ENCODE measurements around the gene VPS13C.

VPS13C gene

DNA sequence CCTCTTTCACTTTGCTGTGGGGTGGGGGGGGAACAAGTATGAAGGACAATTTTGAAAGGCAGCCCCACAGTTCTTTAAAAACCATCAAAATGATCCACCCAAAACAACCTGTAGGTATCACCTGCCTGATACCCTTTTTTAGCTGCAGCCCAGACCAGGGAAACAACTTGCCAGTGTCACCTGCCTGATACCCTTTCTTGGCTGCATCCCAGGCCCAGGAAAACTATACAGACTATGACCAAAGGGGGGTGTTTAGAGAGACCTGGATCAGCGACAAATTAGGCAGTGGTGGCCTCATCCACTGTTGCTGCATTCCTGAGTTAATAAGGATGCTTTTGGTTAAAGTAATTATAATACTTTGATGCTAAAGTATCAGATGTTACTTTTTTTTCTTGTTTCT, 122.0 kb downstream of the VPS13C start:
- DNase-seq (ENCODE audit: low spot score) = no peak

- DNase-seq (ENCODE audit: low spot score) = no peak
Observed at GRCh38 chr15:61936528-61937195, 123.6 kb downstream of the VPS13C start.

DNA sequence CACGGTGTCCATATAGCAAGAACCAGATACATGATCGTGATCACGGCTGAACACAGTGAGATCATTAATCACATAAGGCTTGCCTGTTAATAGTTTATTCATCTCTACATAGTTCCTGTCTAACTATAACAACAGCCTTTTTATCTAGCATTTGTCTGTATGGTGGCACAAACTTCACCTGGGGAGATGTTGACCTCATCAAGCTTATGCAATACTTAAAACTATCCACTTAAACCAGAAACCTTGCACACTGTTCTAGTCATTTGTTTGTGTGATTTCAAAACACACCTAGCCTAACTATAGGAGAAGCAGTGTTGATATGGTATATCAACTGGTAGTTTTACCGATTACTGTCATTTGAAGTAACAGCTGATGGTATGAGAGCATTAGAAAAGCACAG, 124.8 kb downstream of the VPS13C start:
- no peak for DNase-seq (ENCODE audit: low spot score)

DNA sequence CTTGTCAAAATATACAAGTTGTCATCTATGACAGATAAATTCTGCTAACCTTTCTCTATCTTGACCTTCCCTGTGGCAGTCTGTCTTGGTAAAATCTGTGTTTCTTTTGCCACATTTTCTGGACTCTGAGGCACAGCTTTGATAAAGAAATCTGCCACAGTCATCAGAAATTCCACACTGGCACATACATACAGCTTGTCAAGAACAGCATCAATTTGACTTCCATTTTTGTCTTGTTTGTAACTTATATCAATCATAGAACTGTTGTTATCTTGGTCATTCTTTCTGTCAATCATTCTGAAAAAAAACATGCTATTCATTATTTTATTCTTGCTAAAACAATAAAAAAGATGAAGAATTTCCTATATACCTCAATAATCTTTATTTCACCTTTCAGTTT, 130.8 kb downstream of the VPS13C start:
- DNase-seq (ENCODE audit: low spot score) = no peak

DNA sequence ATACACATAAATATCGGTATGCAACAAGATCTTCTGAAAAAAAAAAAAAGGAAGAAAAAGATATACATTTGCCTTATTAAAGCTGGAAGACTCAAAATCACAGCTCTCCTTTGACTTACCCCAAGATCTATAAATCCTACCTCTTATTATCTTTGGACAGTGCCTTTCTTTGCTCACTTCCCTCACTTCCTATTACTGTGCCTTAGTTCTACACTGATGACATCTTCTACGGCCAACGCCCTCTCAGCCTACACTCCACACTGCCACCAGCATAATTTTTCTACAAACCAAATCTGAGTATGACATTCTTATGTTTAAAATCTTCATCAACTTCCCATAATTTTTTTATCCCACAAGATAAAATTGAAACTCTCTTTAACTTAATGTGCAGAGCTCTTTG, 137.1 kb downstream of the VPS13C start:
- no peak for DNase-seq (ENCODE audit: low spot score)

- no peak for DNase-seq (ENCODE audit: low spot score)
Observed at GRCh38 chr15:61921093-61921492, 139.2 kb downstream of the VPS13C start.

GRCh38 chr15:61917457-61917856, 142.8 kb downstream of the VPS13C start:
- no peak for DNase-seq (ENCODE audit: low spot score)

DNA sequence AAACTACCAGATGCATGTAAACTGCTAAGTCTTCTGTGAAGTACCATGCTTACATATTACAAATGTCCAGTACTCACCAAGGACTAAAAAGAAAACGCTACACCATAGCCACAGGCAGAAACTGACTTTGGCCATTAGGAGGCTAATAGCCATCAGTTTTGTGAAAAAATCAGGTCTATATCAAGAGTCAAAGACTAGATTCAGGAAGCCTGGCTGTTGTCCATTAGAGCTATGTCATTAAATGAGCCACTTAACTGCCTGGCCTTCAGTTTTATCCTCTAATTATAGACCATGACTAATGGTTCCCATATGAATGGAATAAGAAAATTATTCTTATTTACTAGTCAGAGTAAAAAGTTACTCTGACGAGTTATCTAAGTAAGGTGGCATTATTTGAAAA, 144.1 kb downstream of the VPS13C start:
- DNase-seq (ENCODE audit: low spot score) = no peak

DNA sequence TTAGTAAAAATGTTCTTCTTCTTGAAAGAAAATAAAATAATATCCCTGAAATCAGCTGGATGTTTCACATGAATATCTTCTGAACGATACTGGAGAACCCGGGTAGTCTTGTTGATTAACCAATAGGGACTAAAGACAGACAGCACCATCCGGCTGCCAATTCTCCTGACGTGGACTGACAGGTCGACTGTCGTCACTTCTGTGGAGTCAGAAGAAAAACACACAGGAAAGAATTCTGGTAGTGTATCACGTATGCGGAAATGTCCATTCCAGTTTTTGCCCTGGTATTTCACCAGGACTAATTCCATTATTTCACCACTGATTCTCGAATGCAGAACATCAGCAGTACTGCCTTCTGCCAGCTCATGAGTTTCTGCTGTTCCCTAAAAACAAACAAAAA, 144.6 kb downstream of the VPS13C start:
- DNase-seq (ENCODE audit: low spot score) = no peak

DNA sequence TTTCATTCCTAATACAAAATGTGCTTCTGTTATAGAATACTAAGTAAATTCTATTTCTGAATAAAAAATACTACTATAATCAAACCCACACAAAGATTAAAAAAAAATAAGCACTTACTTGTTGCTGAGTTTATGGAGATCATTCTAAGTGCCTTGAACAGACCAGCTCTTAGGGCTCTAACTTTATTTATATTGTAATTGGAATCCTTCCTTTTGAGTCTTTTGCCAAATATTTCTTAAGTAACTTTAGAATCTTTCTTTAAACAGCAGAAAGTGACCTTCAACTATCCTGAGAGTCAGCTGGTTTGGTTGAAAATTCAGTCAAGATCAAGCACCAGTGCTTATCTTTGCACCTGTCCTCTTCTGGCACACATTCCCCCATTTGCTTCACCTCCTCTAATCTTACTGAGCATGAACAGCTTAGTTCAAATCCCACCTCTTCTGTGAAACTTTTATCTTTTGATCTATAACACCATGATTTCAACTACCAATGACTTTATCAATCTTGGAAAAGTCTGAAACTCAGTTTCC, 149.3 kb downstream of the VPS13C start:
- no peak for DNase-seq (ENCODE audit: low spot score)

DNA sequence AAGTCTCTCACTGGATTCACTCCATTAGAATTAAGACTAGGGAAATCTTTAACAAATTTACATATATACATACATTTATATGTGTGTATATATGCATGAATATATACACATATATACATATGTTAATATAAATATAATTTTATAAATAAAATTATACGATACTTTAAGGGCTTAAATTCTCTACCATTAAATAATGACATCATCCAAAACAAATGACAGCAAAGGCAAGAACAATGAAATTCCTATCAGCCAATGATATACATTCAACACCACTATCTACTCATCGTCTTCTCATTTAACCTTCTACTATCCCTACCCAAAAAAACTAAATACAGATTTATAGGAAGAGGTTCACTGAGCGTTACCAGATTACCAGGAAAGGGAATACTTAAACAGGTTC, 152.0 kb downstream of the VPS13C start:
- no peak for DNase-seq (ENCODE audit: low spot score)

DNA sequence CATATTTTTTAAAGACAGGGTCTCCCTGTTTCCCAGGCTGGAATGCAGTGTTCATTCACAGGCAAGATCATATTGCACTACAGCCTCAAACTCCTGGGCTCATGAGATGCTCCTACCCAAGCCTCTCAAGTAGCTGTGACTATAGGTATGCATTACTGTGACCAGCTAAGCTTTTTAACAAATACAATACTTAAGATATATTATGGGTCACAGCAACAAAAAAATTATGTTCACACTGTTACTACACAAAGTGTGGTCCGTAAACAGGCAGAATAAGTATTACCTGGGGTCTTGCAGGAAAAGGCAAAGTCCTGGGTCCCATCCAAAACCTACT, 152.5 kb downstream of the VPS13C start:
- no peak for DNase-seq (ENCODE audit: low spot score)

DNA sequence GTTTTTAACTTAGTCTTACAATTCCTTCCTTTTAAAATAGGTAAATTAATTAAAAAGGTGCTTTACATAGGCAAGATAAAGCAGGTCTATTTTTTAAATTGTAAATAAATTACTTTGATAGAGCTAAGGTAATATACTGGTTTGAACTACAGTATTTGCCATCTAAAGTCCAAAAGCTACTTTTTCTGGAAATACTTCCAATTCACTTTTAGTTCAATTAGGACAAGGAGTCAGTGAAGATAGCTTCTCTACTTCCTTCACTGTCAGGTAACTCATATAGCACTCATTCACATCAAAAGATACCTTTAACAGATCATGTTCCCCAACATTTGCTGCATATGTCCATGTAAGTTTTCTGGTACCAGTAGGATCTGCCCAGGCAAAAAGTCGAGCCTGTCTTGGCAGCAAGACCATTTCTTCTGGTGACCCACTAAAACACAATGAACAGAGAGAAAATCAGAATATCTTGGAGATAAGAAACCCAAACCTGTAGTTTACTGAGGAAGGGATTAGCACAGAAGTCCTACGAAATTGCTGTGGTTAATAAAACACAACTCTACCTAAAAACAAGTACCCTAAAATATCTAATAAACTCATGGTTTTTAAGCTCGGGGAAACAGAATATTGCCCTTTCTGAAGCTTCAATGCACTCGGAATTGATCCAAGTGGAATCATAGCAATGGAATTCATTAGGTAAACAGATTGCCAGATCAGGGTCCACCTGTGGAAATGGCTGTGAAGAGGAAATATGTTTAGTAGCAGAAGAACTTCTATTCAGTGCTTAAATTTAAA, 153.1 kb downstream of the VPS13C start:
- DNase-seq (ENCODE audit: low spot score) = no peak

GRCh38 chr15:61893146-61893545, 167.1 kb downstream of the VPS13C start:
- no peak for DNase-seq (ENCODE audit: low spot score)

- DNase-seq (ENCODE audit: low spot score) = no peak
Observed at GRCh38 chr15:61892140-61892539, 168.1 kb downstream of the VPS13C start.

- DNase-seq (ENCODE audit: low spot score) = no peak
Observed at GRCh38 chr15:61890106-61890505, 170.1 kb downstream of the VPS13C start.

GRCh38 chr15:61889706-61890105, 170.5 kb downstream of the VPS13C start:
- no peak for DNase-seq (ENCODE audit: low spot score)

DNA sequence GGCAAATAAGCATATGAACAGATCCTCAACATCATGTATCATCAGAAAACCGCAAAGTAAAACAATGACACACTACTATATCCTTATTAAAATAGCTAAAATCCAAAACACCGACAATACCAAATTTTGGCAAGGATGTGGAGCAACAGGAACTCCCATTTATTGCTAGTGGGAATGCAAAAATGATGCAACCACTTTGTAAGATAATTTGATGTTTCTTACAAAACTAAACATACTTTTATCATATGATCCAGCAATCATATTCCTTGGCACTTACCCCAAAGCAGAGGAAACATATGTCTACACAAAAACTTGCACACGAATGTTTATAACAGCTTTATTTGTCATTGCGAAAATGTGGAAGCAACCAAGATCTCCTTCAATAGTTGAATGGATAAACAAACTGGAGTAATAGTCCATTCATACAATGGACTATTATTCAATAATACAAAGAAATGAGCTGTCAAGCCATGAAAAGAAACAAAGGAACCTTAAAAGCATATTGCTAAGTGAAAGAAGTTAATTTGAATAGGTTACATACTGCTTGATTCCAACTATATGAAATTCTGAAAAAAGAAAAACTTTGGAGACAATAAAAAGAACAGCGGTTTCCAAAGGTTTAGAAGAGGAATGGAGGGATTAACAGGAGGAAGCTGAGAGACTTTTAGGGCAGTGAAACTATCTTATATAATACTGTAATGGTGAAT, 172.0 kb downstream of the VPS13C start:
- no peak for DNase-seq (ENCODE audit: low spot score)

DNA sequence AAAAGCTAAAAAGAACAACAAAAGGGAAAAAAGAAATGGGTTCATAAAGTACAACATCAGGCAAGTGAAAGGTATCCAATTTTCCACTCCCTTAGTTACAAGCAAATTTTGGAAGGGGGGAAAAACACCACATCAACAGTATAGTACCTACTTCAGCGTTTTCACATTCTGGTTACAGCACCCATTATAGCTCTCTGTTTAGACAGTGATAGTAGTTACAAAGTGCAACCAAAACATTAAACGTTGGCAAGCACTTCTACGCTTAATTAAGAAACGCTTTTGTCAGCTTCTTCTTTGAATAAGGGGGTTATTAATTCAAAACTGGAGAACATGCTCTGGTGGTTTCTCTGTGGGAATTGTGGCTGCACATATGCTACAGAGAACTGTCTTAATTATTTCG, 180.2 kb downstream of the VPS13C start:
- DNase-seq (ENCODE audit: low spot score) = no peak

DNA sequence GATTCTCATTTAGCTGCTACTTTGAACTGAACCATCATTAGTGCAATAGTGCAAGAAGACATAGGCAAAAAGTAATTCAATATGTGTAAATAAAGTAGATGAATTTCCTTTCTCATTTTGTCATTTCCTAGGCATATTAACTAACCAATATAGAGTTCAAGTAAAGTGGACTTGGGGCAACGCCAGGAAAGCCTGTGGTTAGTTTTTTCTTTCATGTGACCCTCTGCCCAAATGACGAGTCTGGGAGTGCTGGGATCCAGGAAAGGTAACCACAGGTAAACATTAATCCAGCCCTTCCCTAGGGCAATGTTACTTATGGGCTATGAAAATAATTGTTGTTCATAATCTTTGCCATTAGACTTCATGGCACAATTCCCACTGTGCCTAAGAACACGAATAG, 181.0 kb downstream of the VPS13C start:
- no peak for DNase-seq (ENCODE audit: low spot score)

- peak; percentile 23 for DNase-seq (ENCODE audit: low spot score)
Observed at GRCh38 chr15:61871926-61872522, 188.2 kb downstream of the VPS13C start.

DNA sequence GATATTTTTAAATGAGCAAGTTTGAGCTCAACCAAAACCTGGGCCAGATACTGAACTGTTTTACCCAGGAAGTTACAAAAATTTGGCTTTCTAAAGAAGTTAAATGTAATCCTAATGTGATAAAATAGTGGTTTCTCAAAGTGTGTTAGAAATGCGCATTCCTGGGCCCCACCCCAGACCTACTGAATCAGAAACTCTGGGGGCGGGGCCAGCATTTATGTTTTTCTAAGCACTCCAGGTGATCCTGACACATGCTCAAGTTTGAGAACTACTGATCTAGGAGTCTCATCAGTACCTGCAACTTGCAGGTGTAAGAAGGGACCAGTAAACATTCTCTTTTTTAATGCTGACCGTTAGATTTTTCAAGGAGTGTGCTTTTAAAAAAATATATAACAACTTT, 190.6 kb downstream of the VPS13C start:
- no peak for DNase-seq (ENCODE audit: low spot score)

- DNase-seq (ENCODE audit: low spot score) = no peak
Observed at GRCh38 chr15:61861962-61862361, 198.3 kb downstream of the VPS13C start.
